ENCODE results near the gene C21orf91. TPM values are rescaled to one million over a fixed set of nuclear protein-coding genes. Genes with fewer than 3 reads are reported as not detected.

Gene C21orf91
- total RNA-seq, 1 experiment from 2014 or later = 49.2 TPM

DNA sequence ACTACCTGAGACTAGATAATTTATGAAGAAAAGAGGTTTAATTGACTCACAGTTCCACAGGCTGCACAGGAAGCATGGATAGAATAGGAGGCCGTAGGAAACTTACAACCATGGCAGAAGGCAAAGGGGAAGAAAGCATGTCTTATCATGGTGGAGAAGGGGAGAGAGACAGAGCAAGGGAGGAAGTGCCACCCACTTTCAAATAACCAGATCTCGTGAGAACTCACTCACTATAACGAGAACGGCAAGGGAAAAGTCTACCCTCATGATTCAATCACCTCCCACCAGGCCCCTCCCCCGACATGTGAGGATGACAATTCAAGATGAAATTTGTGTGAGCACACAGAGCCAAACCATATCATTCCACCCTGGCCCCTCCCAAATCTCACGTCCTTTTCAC is 4.7 kb upstream of the C21orf91 start:
- Mint-ChIP-seq H3K36me3 (ENCODE audit: insufficient read depth in 1 of 3, low read depth in 3 of 3) (peaks cover 0 to 6% (median 3%) of the 10 kb centered on the region in 3 experiments; a peak in 4 of 7 replicates), H3K4me1 (peaks cover 25 to 26% of the 10 kb centered on the region in 2 experiments), H3K27me3 (ENCODE audit: low read depth) (no peaks in the 10 kb centered on the region), H3K9me3 (no peaks in the 10 kb centered on the region), H3K4me3 (no peak overlapping the region; a peak in 1 of 5 replicates), H3K27ac (no peak overlapping the region; a peak in 1 of 7 replicates)
- Histone ChIP-seq H3K23ac (ENCODE audit: insufficient read length, low read depth, low read length) (no peak overlapping the region), H3K23me2 (ENCODE audit: insufficient read length, low read depth, low read length, poor library complexity, severe bottlenecking) (no peaks in the 10 kb centered on the region), H4K91ac (ENCODE audit: insufficient read length, low read depth, low read length) (no peak overlapping the region), H3K4ac (ENCODE audit: low read depth, low read length) (no peak overlapping the region), H3K4me2 (ENCODE audit: insufficient read depth, insufficient read length, low read length) (no peak overlapping the region), H2BK20ac (ENCODE audit: low read depth, low read length, poor library complexity, severe bottlenecking) (no peak overlapping the region), H2BK12ac (ENCODE audit: insufficient read length, low read depth, low read length) (no peak overlapping the region), H3K14ac (ENCODE audit: insufficient read depth, low read length) (no peak overlapping the region), H4K20me1 (ENCODE audit: control insufficient read depth, insufficient read depth, insufficient read length) (no peaks in the 10 kb centered on the region), H3K9me3 (ENCODE audit: control insufficient read depth, low read depth, low read length) (no peaks in the 10 kb centered on the region), H3K27ac (ENCODE audit: insufficient read length, low read depth, low read length) (no peak overlapping the region), H3T11ph (ENCODE audit: low read length) (no peak overlapping the region), H3K56ac (ENCODE audit: insufficient read length, low read depth, low read length) (no peak overlapping the region), H4K8ac (replicated peaks; ENCODE audit: insufficient read length, low read depth, low read length) (no peak overlapping the region), H3K18ac (ENCODE audit: insufficient read length, low read depth, low read length) (no peak overlapping the region), H2BK120ac (ENCODE audit: low read depth, low read length, poor library complexity, severe bottlenecking) (no peak overlapping the region), H3K9ac (ENCODE audit: extremely low read depth, insufficient read length, low read length) (no peak overlapping the region), H3K79me2 (ENCODE audit: insufficient read depth, low read length) (no peaks in the 10 kb centered on the region), H2AFZ (ENCODE audit: low read length) (no peak overlapping the region), H4K5ac (ENCODE audit: insufficient read length, low read depth, low read length) (no peak overlapping the region), H3K27me3 (ENCODE audit: insufficient read depth, low read length) (no peaks in the 10 kb centered on the region), H2BK15ac (ENCODE audit: low read depth, low read length) (no peak overlapping the region), H3K79me1 (ENCODE audit: insufficient read depth, low read depth, low read length, poor library complexity, severe bottlenecking) (no peaks in the 10 kb centered on the region), H2BK5ac (ENCODE audit: insufficient read length, low read length) (no peak overlapping the region), H3K4me1 (ENCODE audit: insufficient read depth, low read length) (peaks cover 4% of the 10 kb centered on the region; the same call in 1 of the 2 replicates), H2AK5ac (ENCODE audit: insufficient read length, low read length) (no peak overlapping the region)
- WGBS (ENCODE audit: extremely low coverage, insufficient read length, low lambda C conversion rate) = no CpG with 5 or more reads among the region's 6 CpGs
- no peak for DNase-seq
- no peak for TF ChIP-seq CTCF (conservative IDR thresholded peaks at IDR 0.05)

Measured in H9 (cell line).